ENCODE measurements around the gene MARCHF9.
"Not testable (repeated sequence)": the region's sequence is repeated elsewhere in the genome, so short reads cannot be mapped to it uniquely, and the experiment has no call there.

Gene MARCHF9

GRCh38 chr12:57754411-57755193 lies at the start of gene MARCHF9:
Gene MARCHF9, plus strand, starts transcription at chr12:57755103. Its CDS starts 426 bp downstream, at chr12:57755529.
- peak within 1 kb of the TSS; percentile 52 for H3K27ac ChIP-seq
- peak; percentile 39 for DNase-seq (ENCODE audit: low read depth, low spot score)

- DNase-seq (ENCODE audit: low read depth, low spot score), result no peak
- H3K27ac ChIP-seq, result no peak overlapping the region
These were observed 47.7 kb upstream of the MARCHF9 start for GRCh38 chr12:57707250-57707649.

- H3K27ac ChIP-seq, result no peak overlapping the region
- DNase-seq (ENCODE audit: low read depth, low spot score), result no peak
These were observed 46.6 kb upstream of the MARCHF9 start for GRCh38 chr12:57708296-57708695.

GRCh38 chr12:57712701-57713100 lies 42.2 kb upstream of the MARCHF9 start:
- H3K27ac ChIP-seq, result no peak overlapping the region
- no peak for DNase-seq (ENCODE audit: low read depth, low spot score)

- no peak for DNase-seq (ENCODE audit: low read depth, low spot score)
- no peak overlapping the region for H3K27ac ChIP-seq
These were observed 41.7 kb upstream of the MARCHF9 start for GRCh38 chr12:57713209-57713608.

- not testable (repeated sequence) for DNase-seq (ENCODE audit: low read depth, low spot score); H3K27ac ChIP-seq
These were observed 39.7 kb upstream of the MARCHF9 start for GRCh38 chr12:57715036-57715748.

GRCh38 chr12:57715786-57716185 lies 39.1 kb upstream of the MARCHF9 start:
- DNase-seq (ENCODE audit: low read depth, low spot score), result no peak

GRCh38 chr12:57716305-57716704 lies 38.6 kb upstream of the MARCHF9 start:
- no peak overlapping the region for H3K27ac ChIP-seq
- DNase-seq (ENCODE audit: low read depth, low spot score), result no peak

More at GRCh38 chr12:57715786-57716185, 39.1 kb upstream of the MARCHF9 start:
- no peak overlapping the region for H3K27ac ChIP-seq

- H3K27ac ChIP-seq, result no peak overlapping the region
- no peak for DNase-seq (ENCODE audit: low read depth, low spot score)
These were observed 37.8 kb upstream of the MARCHF9 start for GRCh38 chr12:57717131-57717530.

GRCh38 chr12:57717846-57718640 lies 36.9 kb upstream of the MARCHF9 start:
- DNase-seq (ENCODE audit: low read depth, low spot score), result no peak
- H3K27ac ChIP-seq, result no peak overlapping the region

GRCh38 chr12:57718641-57719528 lies 36.0 kb upstream of the MARCHF9 start:
- DNase-seq (ENCODE audit: low read depth, low spot score), result no peak
- no peak overlapping the region for H3K27ac ChIP-seq

GRCh38 chr12:57719777-57720605 lies 34.9 kb upstream of the MARCHF9 start:
- DNase-seq (ENCODE audit: low read depth, low spot score), result no peak
- H3K27ac ChIP-seq, result no peak overlapping the region

- no peak overlapping the region for H3K27ac ChIP-seq
- DNase-seq (ENCODE audit: low read depth, low spot score), result no peak
These were observed 34.0 kb upstream of the MARCHF9 start for GRCh38 chr12:57720606-57721595.

GRCh38 chr12:57721846-57722608 lies 32.9 kb upstream of the MARCHF9 start:
- DNase-seq (ENCODE audit: low read depth, low spot score); H3K27ac ChIP-seq: not testable (repeated sequence)

- no peak for DNase-seq (ENCODE audit: low read depth, low spot score)
- H3K27ac ChIP-seq, result no peak overlapping the region
These were observed 31.9 kb upstream of the MARCHF9 start for GRCh38 chr12:57722716-57723629.

- no peak overlapping the region for H3K27ac ChIP-seq
- no peak for DNase-seq (ENCODE audit: low read depth, low spot score)
These were observed 31.3 kb upstream of the MARCHF9 start for GRCh38 chr12:57723630-57723962.

All from epithelial cell of prostate (primary cell).